GM12878 (cell line): ENCODE results near the gene ERLEC1. TPM values are rescaled to one million over a fixed set of nuclear protein-coding genes. Genes with fewer than 3 reads are reported as not detected.

Experiments
- ATAC-seq: fragments of 200-7000 bp; cut with Tn5 transposase; 3 replicates; pipeline ENCODE4 v1.9.1; 2020; ENCODE audit warnings: mild to moderate bottlenecking, moderate library complexity
- BruUV-seq: library from RNA; stranded (reverse); fragments of 400-500 nt; replicated peaks from 2 replicates; lab custom pipeline; 2021; lab: Mats Ljungman, UMichigan
- CTCF ChIA-PET: fragments of 300-600 bp; sonication (Branson Sonifier 250); formaldehyde crosslinking; extraction: SDS; loops from one replicate; lab custom pipeline; 2021; ENCODE audit warnings: inconsistent platforms; lab: Yijun Ruan, JAX
- POLR2A ChIA-PET: fragments of 350-600 bp; formaldehyde crosslinking; extraction: SDS; loops from one replicate; lab custom pipeline; 2021; ENCODE audit warnings: inconsistent platforms; lab: Charles Lee
- RAD21 ChIA-PET: fragments of 300-600 bp; sonication (Branson Sonifier 250); formaldehyde crosslinking; loops from one replicate; lab custom pipeline; 2023; ENCODE audit warnings: antibody characterized with exemption; ENCODE audit not compliant: unreplicated experiment; lab: Charles Lee
- SMC1A ChIA-PET: fragments of 300-600 bp; sonication (Branson Sonifier 250); formaldehyde crosslinking; loops from one replicate; lab custom pipeline; 2023; ENCODE audit not compliant: unreplicated experiment, uncharacterized antibody; lab: Charles Lee
- DNase-seq: peaks from one replicate; pipeline ENCODE4 v3.0.0-alpha.2; 2011; ENCODE audit warnings: low read depth, low spot score
- FAIRE-seq: peaks from 3 replicates; lab custom pipeline; 2011; peaks lifted over from hg19 to GRCh38; lab: Jason Lieb, UNC
- H2AFZ ChIP-seq: 2 replicates; pipeline ENCODE4 v1.6.0; 2011; ENCODE audit warnings: low read depth, low read length, control low read depth; ENCODE audit not compliant: control insufficient read depth
- H3K27ac ChIP-seq: 2 replicates; pipeline ENCODE4 v1.5.1; 2011; ENCODE audit warnings: control low read depth; ENCODE audit not compliant: control insufficient read depth, insufficient read depth
- H3K27me3 ChIP-seq, 2 experiments: replicated peaks in 1 of 2; 2 replicates each; pipeline versions ENCODE4 v1.6.0 to v1.6.1; 2011; ENCODE audit warnings: low read length in 1 of 2; ENCODE audit not compliant: control insufficient read depth in 2 of 2, insufficient read depth in 2 of 2
- H3K36me3 ChIP-seq, 2 experiments: 2 replicates each; pipeline ENCODE4 v1.5.1; 2011; ENCODE audit warnings: low read length in 1 of 2; ENCODE audit not compliant: control insufficient read depth in 2 of 2, insufficient read depth in 2 of 2
- H3K4me1 ChIP-seq: 2 replicates; pipeline ENCODE4 v1.6.1; 2011; ENCODE audit warnings: mild to moderate bottlenecking, low read length, moderate library complexity, mixed read lengths; ENCODE audit not compliant: control insufficient read depth, insufficient read depth
- H3K4me2 ChIP-seq: 2 replicates; pipeline ENCODE4 v1.6.0; 2011; ENCODE audit warnings: control low read depth; ENCODE audit not compliant: control insufficient read depth, insufficient read depth
- H3K4me3 ChIP-seq: fragments of 200-600 bp; sonication (generic); 2 replicates; pipeline ENCODE4 v1.5.1; 2016
- H3K79me2 ChIP-seq: 2 replicates; pipeline ENCODE4 v1.6.0; 2011; ENCODE audit warnings: low read length; ENCODE audit not compliant: control insufficient read depth, insufficient read depth
- H3K9ac ChIP-seq: 2 replicates; pipeline ENCODE4 v1.8.0; 2011; ENCODE audit warnings: low read length, control low read depth, mixed read lengths; ENCODE audit not compliant: control insufficient read depth, insufficient read depth
- H3K9me3 ChIP-seq: replicated peaks from 3 replicates; pipeline ENCODE4 v1.5.1; 2011; ENCODE audit warnings: mild to moderate bottlenecking, low read length; ENCODE audit not compliant: control insufficient read depth, insufficient read depth
- H4K20me1 ChIP-seq: 2 replicates; pipeline ENCODE4 v1.6.0; 2011; ENCODE audit not compliant: control insufficient read depth, insufficient read depth
- PML ChIP-seq: IDR thresholded peaks from 2 replicates; pipeline ENCODE4 v1.6.1; 2012; ENCODE audit warnings: low read length, inconsistent platforms
- POLR2AphosphoS5 ChIP-seq: IDR thresholded peaks from 2 replicates; pipeline ENCODE4 v1.6.1; 2011; ENCODE audit warnings: mild to moderate bottlenecking, low read length, inconsistent platforms
- STAT1 ChIP-seq: fragments of 450-650 bp; conservative IDR thresholded peaks from 2 replicates; pipeline ENCODE4 v1.6.1; 2014; ENCODE audit warnings: antibody characterized with exemption, mild to moderate bottlenecking
- WGBS: methylation state at CpG from one replicate; pipeline ENCODE4 v1.1.6; 2016; ENCODE audit warnings: low lambda C conversion rate; ENCODE audit not compliant: insufficient replicate concordance, insufficient coverage; ENCODE audit errors: missing lambda C conversion rate; 5-methylcytosine and 5-hydroxymethylcytosine counted together
- in situ Hi-C: fragments of 300-500 bp; cut with MboI; formaldehyde crosslinking; loops from 9 replicates; pipeline ENCODE4 v1.14.3; 2018; ENCODE audit warnings: mixed read lengths
- intact Hi-C: fragments of 100-400 bp; cut with micrococcal nuclease; formaldehyde crosslinking; loops from one replicate; pipeline ENCODE4 v1.14.2; 2022; ENCODE audit not compliant: unreplicated experiment
- polyA plus RNA-seq, 11 experiments: library from polyadenylated mRNA; depleted of rRNA in 4 of 11; unstranded in 6 of 11; stranded (reverse) in 5 of 11; fragments of >200 nt; fragmentation: Nextera tagmentation in 4 of 11; fragmentation: Illumina TruSeq in 1 of 11; extraction: Ambion mirVana in 4 of 11; extraction: Trizol in 1 of 11; gene quantifications; 1 replicate in 1 of 11; 2 replicates in 10 of 11; pipeline versions ENCODE4 v1.2.1 to v1.2.3, GENCODE V29; 2011 to 2016; ENCODE audit warnings: inconsistent platforms in 2 of 11, missing spikeins in 2 of 11, low read depth in 1 of 11
- total RNA-seq, 4 experiments: library from RNA; depleted of rRNA in 3 of 4; stranded (reverse); fragments of >200 nt in 3 of 4; fragmentation: Illumina TruSeq in 1 of 4; extraction: Trizol in 1 of 4; gene quantifications; 2 replicates each; pipeline versions ENCODE4 v1.2.1 to v1.2.3, GENCODE V29; 2013 to 2021
- TF ChIP-seq, protein P1 (sequence below): IDR thresholded peaks from 2 replicates; pipeline ENCODE4 v1.6.1; 2011; ENCODE audit warnings: borderline replicate concordance, low read depth, mild to moderate bottlenecking, moderate library complexity, low read length; ENCODE audit not compliant: insufficient read depth, poor library complexity, severe bottlenecking

Gene ERLEC1
- total and polyA plus RNA-seq, 10 of the 15 experiments (the other 5 are each of a cell fraction or from before 2014, with no cell fraction given) = 14.1 to 52.2 (median 30.0) TPM

DNA sequence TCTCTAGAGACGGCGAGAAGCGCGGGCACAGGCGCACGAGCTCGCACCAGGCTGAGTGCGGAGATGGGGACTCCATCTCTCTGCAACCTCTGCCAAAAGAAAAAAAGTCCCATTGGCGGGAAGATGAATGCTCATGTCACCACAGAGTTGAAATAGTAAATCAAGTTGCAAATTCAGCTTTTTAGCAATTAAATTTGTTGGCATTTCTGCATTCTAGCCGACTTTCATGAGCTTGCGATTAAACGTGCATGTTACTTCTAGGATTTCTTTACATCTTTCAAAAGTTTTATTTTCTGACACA is 18.7 kb upstream of the ERLEC1 start:
- peaks cover 0 to 2% of the 10 kb centered on the region in 2 experiments; a peak in 1 of 4 replicates for H3K36me3 ChIP-seq

More for the DNA sequence above, 18.7 kb upstream of the ERLEC1 start:
- intact Hi-C loops (no loop called here), in situ Hi-C loops (no loop called here)
- BruUV-seq = no TSS peak
- ATAC-seq (peak; percentile 76), DNase-seq (no peak), FAIRE-seq (no peak)
- ChIA-PET POLR2A (interaction anchor here (0.5 to 3.4 kb wide), 6 partner anchors 8 to 385 kb away, joined by 3 to 37 read pairs (median 10); partner anchors contain the start of genes ASB3, ERLEC1 and PSME4), RAD21 (interaction anchor here (0.9 to 2.4 kb wide), 3 partner anchors 16 to 344 kb away, joined by 3 to 12 read pairs (median 9); partner anchors contain the start of genes ASB3 and ERLEC1), SMC1A (interaction anchor here (0.8 to 5.8 kb wide), 5 partner anchors 9 to 19 kb away, joined by 4 to 44 read pairs (median 14); partner anchors contain the start of genes ASB3 and ERLEC1), CTCF (interaction anchor here (0.7 to 2.6 kb wide), 7 partner anchors 9 to 56 kb away, joined by 3 to 14 read pairs (median 4); partner anchors contain the start of genes ASB3 and ERLEC1)
- peak overlapping the region; percentile 85 for H3K4me2 ChIP-seq
- H3K9ac ChIP-seq = peak overlapping the region; percentile 90
- H4K20me1 ChIP-seq = no peaks in the 10 kb centered on the region
- under 1% methylated on average over 12 of the region's 12 CpGs for WGBS
- TF ChIP-seq, protein P1, sequence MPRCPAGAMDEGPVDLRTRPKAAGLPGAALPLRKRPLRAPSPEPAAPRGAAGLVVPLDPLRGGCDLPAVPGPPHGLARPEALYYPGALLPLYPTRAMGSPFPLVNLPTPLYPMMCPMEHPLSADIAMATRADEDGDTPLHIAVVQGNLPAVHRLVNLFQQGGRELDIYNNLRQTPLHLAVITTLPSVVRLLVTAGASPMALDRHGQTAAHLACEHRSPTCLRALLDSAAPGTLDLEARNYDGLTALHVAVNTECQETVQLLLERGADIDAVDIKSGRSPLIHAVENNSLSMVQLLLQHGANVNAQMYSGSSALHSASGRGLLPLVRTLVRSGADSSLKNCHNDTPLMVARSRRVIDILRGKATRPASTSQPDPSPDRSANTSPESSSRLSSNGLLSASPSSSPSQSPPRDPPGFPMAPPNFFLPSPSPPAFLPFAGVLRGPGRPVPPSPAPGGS = peak; percentile 4
- TF ChIP-seq STAT1 (no peak), POLR2AphosphoS5 (0 out of 2 replicates have a peak, but pooled peaks have one; percentile 4), PML (0 out of 2 replicates have a peak, but pooled peaks have one; percentile 1)
- peaks cover 5% of the 10 kb centered on the region; the same call in 1 of the 2 replicates for H3K4me1 ChIP-seq
- peaks cover 42% of the 10 kb centered on the region for H3K79me2 ChIP-seq
- peak overlapping the region; percentile 92 for H3K4me3 ChIP-seq
- H3K27me3 ChIP-seq = no peaks in the 10 kb centered on the region
- peak overlapping the region; percentile 92 for H3K27ac ChIP-seq
- H2AFZ ChIP-seq = peak overlapping the region; percentile 98
- no peaks in the 10 kb centered on the region; the same call in 2 of the 3 replicates for H3K9me3 ChIP-seq
